ENCODE results near the gene UBL4A. TPM values are rescaled to one million over a fixed set of nuclear protein-coding genes. Genes with fewer than 3 reads are reported as not detected.

UBL4A gene
- polyA plus RNA-seq, 1 of the 3 experiments (the other 2 are of a cell fraction) = 27.8 TPM

- Histone ChIP-seq H3K79me2 (ENCODE audit: insufficient read depth) (peaks cover 6% of the 10 kb centered on the region), H3K9me2 (no peaks in the 10 kb centered on the region), H3K4me3 (ENCODE audit: low read depth in 2 of 2, low read length in 1 of 2) (peak within 1 kb of the TSS; percentile 58 to 66), H3K27me3 (ENCODE audit: insufficient read depth) (peaks cover 6% of the 10 kb centered on the region; the same call in 1 of the 2 replicates), H3K9ac (peak within 1 kb of the TSS; percentile 73), H3F3A (replicated peaks; ENCODE audit: insufficient read depth) (no peaks in the 10 kb centered on the region), H3K36me3 (replicated peaks in 1 of 2; ENCODE audit: control insufficient read depth in 1 of 2, insufficient read depth in 2 of 2, low read length in 1 of 2) (no peaks in the 10 kb centered on the region), H3K4me1 (ENCODE audit: control insufficient read depth in 1 of 2, insufficient read depth in 2 of 2, low read depth in 1 of 2, low read length in 1 of 2) (peaks cover 0 to 6% of the 10 kb centered on the region in 2 experiments; a peak in 1 of 4 replicates), H2AFZ (ENCODE audit: low read depth) (no peak within 1 kb of the TSS; the same call in 1 of the 2 replicates), H4K20me1 (ENCODE audit: insufficient read depth) (no peaks in the 10 kb centered on the region), H3K27ac (ENCODE audit: low read depth in 2 of 2, low read length in 1 of 2) (peak within 1 kb of the TSS; percentile 49 to 65; a peak in 3 of 4 replicates), H3K4me2 (peak within 1 kb of the TSS; percentile 76), H3K9me3 (no peaks in the 10 kb centered on the region)
- POLR2A ChIA-PET = no interaction called here
- WGBS (ENCODE audit: low lambda C conversion rate) = 38% methylated on average over 32 of the region's 59 CpGs
- CTCF ChIA-PET = no interaction called here
- TF ChIP-seq JUND (IDR thresholded peaks at IDR 0.05) (no peak), ELF1 (IDR thresholded peaks at IDR 0.05) (no peak), FOXM1 (IDR thresholded peaks at IDR 0.05; ENCODE audit: low read depth) (no peak), SIN3A (IDR thresholded peaks at IDR 0.05; ENCODE audit: borderline replicate concordance, low read depth, low read length) (no peak; the same call in 1 of the 2 replicates), RFX5 (IDR thresholded peaks at IDR 0.05; ENCODE audit: low read length) (no peak), ZBTB33 (IDR thresholded peaks at IDR 0.05; ENCODE audit: borderline replicate concordance, low read depth) (no peak), POLR2AphosphoS5 (IDR thresholded peaks at IDR 0.05; ENCODE audit: low read depth, low read length) (peak; percentile 74; the same call in 1 of the 2 replicates), USF1 (IDR thresholded peaks at IDR 0.05; ENCODE audit: borderline replicate concordance, low read depth) (no peak), GABPA (IDR thresholded peaks at IDR 0.05; ENCODE audit: low read depth) (peak; percentile 47), MAX (IDR thresholded peaks at IDR 0.05; ENCODE audit: low read depth) (no peak), NFIC (IDR thresholded peaks at IDR 0.05; ENCODE audit: borderline replicate concordance) (no peak), REST (IDR thresholded peaks at IDR 0.05; ENCODE audit: low read depth, low read length) (no peak), CHD2 (IDR thresholded peaks at IDR 0.05; ENCODE audit: low read length, partially characterized antibody) (no peak), IRF3 (IDR thresholded peaks at IDR 0.05; ENCODE audit: low read depth, low read length) (no peak), YY1 (IDR thresholded peaks at IDR 0.05; ENCODE audit: low read depth) (peak; percentile 81), CTCF (IDR thresholded peaks at IDR 0.05) (no peak), EZH2phosphoT487 (IDR thresholded peaks at IDR 0.05; ENCODE audit: borderline replicate concordance, low read depth) (no peak), FOSL2 (IDR thresholded peaks at IDR 0.05; ENCODE audit: borderline replicate concordance, low read depth) (no peak), EP300 (IDR thresholded peaks at IDR 0.05; ENCODE audit: borderline replicate concordance in 1 of 2, low read depth in 1 of 2, low read length in 1 of 2) (no peak), NRF1 (IDR thresholded peaks at IDR 0.05; ENCODE audit: low read depth, low read length) (peak; percentile 65), TCF12 (IDR thresholded peaks at IDR 0.05) (no peak), RXRA (IDR thresholded peaks at IDR 0.05; ENCODE audit: borderline replicate concordance, low read depth) (no peak), PBX3 (IDR thresholded peaks at IDR 0.05) (no peak)
- peak; percentile 93 for DNase-seq
These were observed 29.7 kb upstream of the UBL4A start, which contains the start of gene FAM3A for GRCh38 chrX:154515966-154516655. FAM3A (minus strand) TSS chrX:154516232; CDS start chrX:154515772, 460 bp downstream.
